HCT116 (cell line): ENCODE measurements around the gene MEN1. TPM values are rescaled to one million over a fixed set of nuclear protein-coding genes. Genes with fewer than 3 reads are reported as not detected.
A peak's percentile ranks its signal among the peaks of the same experiment; 100 is the strongest.

Experiments used
- ATAC-seq: fragments of 200-7000 bp; cut with Tn5 transposase; 2 replicates; pipeline ENCODE4 v1.9.1; 2020; ENCODE audit warnings: mild to moderate bottlenecking, moderate library complexity
- BruUV-seq: library from RNA; stranded (reverse); fragments of 400-500 nt; replicated peaks from 2 replicates; lab custom pipeline; 2021; lab: Mats Ljungman, UMichigan
- CTCF ChIA-PET: fragments of 300-600 bp; sonication (Branson Sonifier 250); formaldehyde crosslinking; loops from one replicate; lab custom pipeline; 2021; ENCODE audit warnings: antibody characterized with exemption; lab: Charles Lee
- POLR2A ChIA-PET: fragments of 300-600, 350-600 bp; sonication (Branson Sonifier 250); formaldehyde crosslinking; loops from one replicate; lab custom pipeline; 2021; ENCODE audit warnings: antibody characterized with exemption; lab: Charles Lee
- RAD21 ChIA-PET, 2 experiments: fragments of 300-600 bp; sonication (Branson Sonifier 250); formaldehyde crosslinking; loops; one replicate each; lab custom pipeline; 2023; ENCODE audit warnings: low total read pairs in 2 of 2; ENCODE audit not compliant: uncharacterized antibody in 2 of 2, unreplicated experiment in 2 of 2, low non-redundant PET in 1 of 2; lab: Charles Lee
- DNase-seq: peaks from one replicate; pipeline ENCODE4 v3.0.0-alpha.2; 2010; ENCODE audit warnings: low read depth, low spot score
- H2AFZ ChIP-seq: fragments of 200-600 bp; shearing (Covaris generic), sonication (generic); 2 replicates; pipeline ENCODE4 v1.6.1; 2017; ENCODE audit warnings: low read depth, mixed run types, mixed read lengths, antibody characterized with exemption, low read length; ENCODE audit not compliant: poor library complexity, severe bottlenecking
- H3K27ac ChIP-seq: 2 replicates; pipeline ENCODE4 v1.5.1; 2012; ENCODE audit warnings: low read depth, low read length
- H3K27me3 ChIP-seq: fragments of 200-600 bp; sonication (generic); 2 replicates; pipeline ENCODE4 v1.6.1; 2016; ENCODE audit warnings: mixed run types, low read length, mixed read lengths; ENCODE audit not compliant: insufficient read depth
- H3K36me3 ChIP-seq, 2 experiments: fragments of 200-500 bp in 1 of 2; fragments of 200-600 bp in 1 of 2; sonication (Bioruptor generic) in 1 of 2; sonication (generic) in 1 of 2; 2 replicates each; pipeline versions ENCODE4 v1.5.1 to v1.6.1; 2014 to 2016; ENCODE audit warnings: low read length in 2 of 2, inconsistent platforms in 1 of 2, mixed read lengths in 1 of 2, mixed run types in 1 of 2; ENCODE audit not compliant: insufficient read depth in 2 of 2, control insufficient read depth in 1 of 2
- H3K4me1 ChIP-seq, 2 experiments: fragments of 200-600 bp in 1 of 2; sonication (generic) in 1 of 2; 2 replicates each; pipeline versions ENCODE4 v1.5.1 to v1.6.1; 2012 to 2017; ENCODE audit warnings: low read length in 2 of 2, inconsistent platforms in 1 of 2, mild to moderate bottlenecking in 1 of 2, mixed read lengths in 1 of 2, mixed run types in 1 of 2, moderate library complexity in 1 of 2; ENCODE audit not compliant: insufficient read depth in 2 of 2, control insufficient read depth in 1 of 2
- H3K4me2 ChIP-seq: fragments of 200-600 bp; sonication (generic); 2 replicates; pipeline ENCODE4 v1.6.1; 2017; ENCODE audit warnings: mixed run types, low read length, mixed read lengths
- H3K4me3 ChIP-seq, 2 experiments: fragments of 200-600 bp in 1 of 2; sonication (generic) in 1 of 2; replicated peaks in 1 of 2; 2 replicates each; pipeline ENCODE4 v1.5.1; 2011 to 2016; ENCODE audit warnings: low read length in 2 of 2, control low read depth in 1 of 2, low read depth in 1 of 2, mild to moderate bottlenecking in 1 of 2, mixed read lengths in 1 of 2, mixed run types in 1 of 2
- H3K79me2 ChIP-seq: fragments of 200-600 bp; sonication (generic); 2 replicates; pipeline ENCODE4 v1.6.1; 2017; ENCODE audit warnings: mild to moderate bottlenecking, mixed run types, low read length, moderate library complexity, mixed read lengths; ENCODE audit not compliant: insufficient read depth
- H3K9ac ChIP-seq: fragments of 200-600 bp; sonication (generic); 2 replicates; pipeline ENCODE4 v1.6.1; 2016; ENCODE audit warnings: low read length, mixed read lengths
- H3K9me2 ChIP-seq: fragments of 200-600 bp; sonication (generic), shearing (Covaris generic); 2 replicates; pipeline ENCODE4 v1.6.1; 2017; ENCODE audit warnings: mixed run types, mild to moderate bottlenecking, moderate library complexity; ENCODE audit not compliant: insufficient read depth
- H3K9me3 ChIP-seq, 2 experiments: fragments of 200-500 bp in 1 of 2; fragments of 200-600 bp in 1 of 2; sonication (Bioruptor generic) in 1 of 2; sonication (generic) in 1 of 2; 2 replicates each; pipeline ENCODE4 v1.6.1; 2014 to 2017; ENCODE audit warnings: low read length in 2 of 2, mixed read lengths in 2 of 2, inconsistent platforms in 1 of 2, low read depth in 1 of 2, mild to moderate bottlenecking in 1 of 2, mixed run types in 1 of 2, moderate library complexity in 1 of 2; ENCODE audit not compliant: control insufficient read depth in 1 of 2, insufficient read depth in 1 of 2
- H4K20me1 ChIP-seq: fragments of 200-600 bp; sonication (generic), shearing (Covaris generic); 2 replicates; pipeline ENCODE4 v1.6.1; 2017; ENCODE audit warnings: mixed run types, mild to moderate bottlenecking, moderate library complexity; ENCODE audit not compliant: insufficient read depth
- CBX3 ChIP-seq: IDR thresholded peaks from 2 replicates; pipeline ENCODE4 v1.6.1; 2012; ENCODE audit warnings: low read depth
- CEBPB ChIP-seq: IDR thresholded peaks from 2 replicates; pipeline ENCODE4 v1.6.1; 2012; ENCODE audit warnings: low read depth
- POLR2A ChIP-seq: IDR thresholded peaks from 2 replicates; pipeline ENCODE4 v1.7.0; 2011; ENCODE audit warnings: borderline replicate concordance; ENCODE audit not compliant: insufficient read depth, insufficient read length; ENCODE audit errors: extremely low read depth
- TCF7L2 ChIP-seq: IDR thresholded peaks from 2 replicates; pipeline ENCODE4 v1.7.0; 2011; ENCODE audit warnings: borderline replicate concordance, inconsistent platforms; ENCODE audit not compliant: insufficient read depth, insufficient read length; ENCODE audit errors: extremely low read depth
- ZFX ChIP-seq: fragments of 450-650 bp; IDR thresholded peaks from 2 replicates; pipeline ENCODE4 v1.6.1; 2017
- ZNF274 ChIP-seq: fragments of 200-500 bp; sonication (Bioruptor generic); IDR thresholded peaks from 2 replicates; pipeline ENCODE4 v1.6.1; 2014; ENCODE audit warnings: mild to moderate bottlenecking, low read depth, low read length, inconsistent platforms
- intact Hi-C: fragments of 100-400 bp; cut with micrococcal nuclease; formaldehyde crosslinking; loops from 2 replicates; pipeline ENCODE4 v1.10.0; 2022
- total RNA-seq: library from RNA; stranded (reverse); gene quantifications from one replicate; pipeline ENCODE4 v1.2.1, GENCODE V29; 2021; ENCODE audit not compliant: unreplicated experiment
- TF ChIP-seq, protein P1 (sequence below), 3 experiments: fragments of 200-600 bp in 1 of 3; sonication (generic) in 1 of 3; IDR thresholded peaks in 2 of 3; conservative IDR thresholded peaks in 1 of 3; 2 replicates each; pipeline ENCODE4 v1.5.1; 2012 to 2017; ENCODE audit warnings: low read depth in 2 of 3, low read length in 2 of 3, antibody characterized with exemption in 1 of 3, borderline replicate concordance in 1 of 3, control low read depth in 1 of 3, mild to moderate bottlenecking in 1 of 3, mixed read lengths in 1 of 3, mixed run types in 1 of 3, moderate library complexity in 1 of 3; ENCODE audit not compliant: insufficient read depth in 1 of 3
- TF ChIP-seq, protein P2 (sequence below): IDR thresholded peaks from 2 replicates; pipeline ENCODE4 v1.6.1; 2011; ENCODE audit warnings: mild to moderate bottlenecking, low read length, moderate library complexity; ENCODE audit not compliant: insufficient replicate concordance; ENCODE audit errors: extremely low read depth

MEN1 gene
- total RNA-seq, 1 experiment from 2014 or later = 62.1 TPM

DNA sequence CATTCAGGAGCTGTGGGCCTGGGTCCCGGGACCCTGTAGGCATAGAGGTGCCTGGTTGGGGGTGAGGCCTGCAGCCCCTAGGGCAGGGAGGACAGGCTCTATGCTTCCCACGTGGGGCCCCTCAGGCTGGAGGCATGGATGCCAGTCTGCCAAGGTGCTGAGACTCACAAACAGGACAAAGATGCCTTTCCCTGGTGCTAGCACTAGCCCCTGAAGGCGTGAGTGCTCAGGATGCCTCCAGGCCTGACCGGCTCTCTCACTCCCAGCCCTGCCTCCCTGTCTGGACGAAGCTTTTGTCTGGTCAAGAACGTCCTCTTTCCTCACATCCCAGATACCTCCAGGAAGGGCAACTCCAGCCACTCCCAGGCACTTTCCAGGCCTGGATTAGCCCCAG lies 32.0 kb upstream of the MEN1 start:
- peak overlapping the region; percentile 87 for H3K9ac ChIP-seq
- ATAC-seq (no peak), DNase-seq (no peak)
- peak overlapping the region; percentile 97 for H3K27ac ChIP-seq
- ChIA-PET RAD21 (no interaction called here), CTCF (interaction anchor here (1.5 kb wide), 1 partner anchor 55 kb away, joined by 5 read pairs; no protein-coding TSS in a partner anchor), POLR2A (no interaction called here)
- peak overlapping the region; percentile 60 to 95 for H3K4me3 ChIP-seq
- H3K36me3 ChIP-seq = peaks cover 5 to 6% of the 10 kb centered on the region in 2 experiments; a peak in 3 of 4 replicates
- no peaks in the 10 kb centered on the region for H3K9me3 ChIP-seq
- intact Hi-C loops = loop anchor here (5.0 to 10.0 kb wide), 2 partner anchors 55 to 412 kb away; no protein-coding TSS in a partner anchor
- no peaks in the 10 kb centered on the region for H3K27me3 ChIP-seq
- H2AFZ ChIP-seq = no peak overlapping the region
- TF ChIP-seq POLR2A = no peak
- TF ChIP-seq, protein P1, sequence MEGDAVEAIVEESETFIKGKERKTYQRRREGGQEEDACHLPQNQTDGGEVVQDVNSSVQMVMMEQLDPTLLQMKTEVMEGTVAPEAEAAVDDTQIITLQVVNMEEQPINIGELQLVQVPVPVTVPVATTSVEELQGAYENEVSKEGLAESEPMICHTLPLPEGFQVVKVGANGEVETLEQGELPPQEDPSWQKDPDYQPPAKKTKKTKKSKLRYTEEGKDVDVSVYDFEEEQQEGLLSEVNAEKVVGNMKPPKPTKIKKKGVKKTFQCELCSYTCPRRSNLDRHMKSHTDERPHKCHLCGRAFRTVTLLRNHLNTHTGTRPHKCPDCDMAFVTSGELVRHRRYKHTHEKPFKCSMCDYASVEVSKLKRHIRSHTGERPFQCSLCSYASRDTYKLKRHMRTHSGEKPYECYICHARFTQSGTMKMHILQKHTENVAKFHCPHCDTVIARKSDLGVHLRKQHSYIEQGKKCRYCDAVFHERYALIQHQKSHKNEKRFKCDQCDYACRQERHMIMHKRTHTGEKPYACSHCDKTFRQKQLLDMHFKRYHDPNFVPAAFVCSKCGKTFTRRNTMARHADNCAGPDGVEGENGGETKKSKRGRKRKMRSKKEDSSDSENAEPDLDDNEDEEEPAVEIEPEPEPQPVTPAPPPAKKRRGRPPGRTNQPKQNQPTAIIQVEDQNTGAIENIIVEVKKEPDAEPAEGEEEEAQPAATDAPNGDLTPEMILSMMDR (IDR thresholded peaks at IDR 0.05 in 2 of 3, conservative IDR thresholded peaks at IDR 0.05 in 1 of 3; ENCODE audit: borderline replicate concordance in 1 of 3, insufficient read depth in 1 of 3, low read depth in 2 of 3, low read length in 2 of 3) = no peak
- TF ChIP-seq CBX3 = no peak
- TF ChIP-seq ZFX = no peak
- TF ChIP-seq CEBPB = no peak
- no peak for TF ChIP-seq TCF7L2
- TF ChIP-seq, protein P2, sequence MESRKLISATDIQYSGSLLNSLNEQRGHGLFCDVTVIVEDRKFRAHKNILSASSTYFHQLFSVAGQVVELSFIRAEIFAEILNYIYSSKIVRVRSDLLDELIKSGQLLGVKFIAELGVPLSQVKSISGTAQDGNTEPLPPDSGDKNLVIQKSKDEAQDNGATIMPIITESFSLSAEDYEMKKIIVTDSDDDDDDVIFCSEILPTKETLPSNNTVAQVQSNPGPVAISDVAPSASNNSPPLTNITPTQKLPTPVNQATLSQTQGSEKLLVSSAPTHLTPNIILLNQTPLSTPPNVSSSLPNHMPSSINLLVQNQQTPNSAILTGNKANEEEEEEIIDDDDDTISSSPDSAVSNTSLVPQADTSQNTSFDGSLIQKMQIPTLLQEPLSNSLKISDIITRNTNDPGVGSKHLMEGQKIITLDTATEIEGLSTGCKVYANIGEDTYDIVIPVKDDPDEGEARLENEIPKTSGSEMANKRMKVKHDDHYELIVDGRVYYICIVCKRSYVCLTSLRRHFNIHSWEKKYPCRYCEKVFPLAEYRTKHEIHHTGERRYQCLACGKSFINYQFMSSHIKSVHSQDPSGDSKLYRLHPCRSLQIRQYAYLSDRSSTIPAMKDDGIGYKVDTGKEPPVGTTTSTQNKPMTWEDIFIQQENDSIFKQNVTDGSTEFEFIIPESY = no peak
- no peak for TF ChIP-seq ZNF274
- BruUV-seq = TSS peak; percentile 30
- peaks cover 22% of the 10 kb centered on the region for H3K79me2 ChIP-seq
- peak overlapping the region; percentile 100 for H3K4me2 ChIP-seq
- H3K4me1 ChIP-seq = peaks cover 34 to 53% of the 10 kb centered on the region in 2 experiments
- H3K9me2 ChIP-seq = no peaks in the 10 kb centered on the region
- no peaks in the 10 kb centered on the region for H4K20me1 ChIP-seq
